Hepatocyte (in vitro differentiated cells): ENCODE measurements around the gene RGPD8.

ENCODE experiments used
- CTCF ChIP-seq: fragments of 200-600 bp; sonication (generic); IDR thresholded peaks from 2 replicates; pipeline ENCODE4 v1.5.1; 2016; ENCODE audit warnings: antibody characterized with exemption, mild to moderate bottlenecking; ENCODE audit not compliant: poor library complexity
- EZH2 ChIP-seq: fragments of 200-600 bp; sonication (generic); IDR thresholded peaks from 2 replicates; pipeline ENCODE4 v1.6.1; 2016; ENCODE audit warnings: antibody characterized with exemption, mild to moderate bottlenecking, borderline replicate concordance
- EZH2phosphoT487 ChIP-seq: fragments of 200-600 bp; sonication (generic); IDR thresholded peaks from one replicate; pipeline ENCODE4 v1.6.1; 2018; ENCODE audit warnings: antibody characterized with exemption, mild to moderate bottlenecking, low read depth, moderate library complexity; ENCODE audit not compliant: unreplicated experiment, severe bottlenecking

GRCh38 chr2:112433932-112434730 lies 686 bp upstream of the RGPD8 start:
- TF ChIP-seq CTCF (no peak), EZH2phosphoT487 (no peak), EZH2 (no peak)
